DOHH2 (cell line): ENCODE results near the gene TECR.

Source experiments
- EZH2phosphoT487 ChIP-seq: fragments of 200-600 bp; sonication (generic); IDR thresholded peaks from 2 replicates; pipeline ENCODE4 v1.6.1; 2017; ENCODE audit warnings: borderline replicate concordance, mild to moderate bottlenecking, antibody characterized with exemption, low read length, moderate library complexity, mixed read lengths
- TF ChIP-seq, protein P1 (sequence below): fragments of 200-600 bp; sonication (generic); IDR thresholded peaks from one replicate; pipeline ENCODE4 v1.5.1; 2014; ENCODE audit warnings: antibody characterized with exemption, mild to moderate bottlenecking, low read depth, low read length; ENCODE audit not compliant: poor library complexity, severe bottlenecking

DNA sequence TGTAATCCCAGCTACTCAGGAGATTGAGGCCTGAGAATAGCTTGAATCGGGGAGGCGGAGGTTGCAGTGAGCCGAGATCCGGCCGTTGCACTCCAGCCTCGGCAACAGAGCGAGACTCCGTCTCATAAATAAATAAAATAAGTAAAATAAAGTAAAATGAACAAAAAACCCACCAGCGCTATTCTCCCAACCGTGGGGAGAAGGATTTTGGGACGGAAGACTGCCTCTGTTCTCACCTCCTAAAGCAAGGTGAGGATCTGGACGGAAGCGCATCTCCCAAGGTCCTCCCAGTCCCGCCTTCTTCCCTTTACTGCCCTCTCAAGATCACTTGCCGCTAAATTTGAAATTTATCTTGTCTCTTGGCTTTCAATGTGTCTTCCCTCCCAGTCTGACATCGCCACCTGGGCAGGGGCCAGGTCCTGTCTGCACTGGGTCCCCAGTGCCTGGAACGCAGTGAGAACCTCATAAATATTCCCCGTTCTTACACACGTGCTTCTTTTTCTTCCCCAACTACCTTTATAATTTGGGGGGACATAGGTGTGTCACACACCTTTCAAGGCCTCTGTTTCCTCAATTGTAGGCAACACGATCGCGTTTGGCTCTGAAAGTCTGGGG lies 10.0 kb upstream of the TECR start:
- TF ChIP-seq, protein P1, sequence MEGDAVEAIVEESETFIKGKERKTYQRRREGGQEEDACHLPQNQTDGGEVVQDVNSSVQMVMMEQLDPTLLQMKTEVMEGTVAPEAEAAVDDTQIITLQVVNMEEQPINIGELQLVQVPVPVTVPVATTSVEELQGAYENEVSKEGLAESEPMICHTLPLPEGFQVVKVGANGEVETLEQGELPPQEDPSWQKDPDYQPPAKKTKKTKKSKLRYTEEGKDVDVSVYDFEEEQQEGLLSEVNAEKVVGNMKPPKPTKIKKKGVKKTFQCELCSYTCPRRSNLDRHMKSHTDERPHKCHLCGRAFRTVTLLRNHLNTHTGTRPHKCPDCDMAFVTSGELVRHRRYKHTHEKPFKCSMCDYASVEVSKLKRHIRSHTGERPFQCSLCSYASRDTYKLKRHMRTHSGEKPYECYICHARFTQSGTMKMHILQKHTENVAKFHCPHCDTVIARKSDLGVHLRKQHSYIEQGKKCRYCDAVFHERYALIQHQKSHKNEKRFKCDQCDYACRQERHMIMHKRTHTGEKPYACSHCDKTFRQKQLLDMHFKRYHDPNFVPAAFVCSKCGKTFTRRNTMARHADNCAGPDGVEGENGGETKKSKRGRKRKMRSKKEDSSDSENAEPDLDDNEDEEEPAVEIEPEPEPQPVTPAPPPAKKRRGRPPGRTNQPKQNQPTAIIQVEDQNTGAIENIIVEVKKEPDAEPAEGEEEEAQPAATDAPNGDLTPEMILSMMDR: no peak
- TF ChIP-seq EZH2phosphoT487: no peak
